ENCODE data around the gene BCL7B. TPM values are rescaled to one million over a fixed set of nuclear protein-coding genes. Genes with fewer than 3 reads are reported as not detected.

BCL7B gene
- polyA plus RNA-seq, 1 donor (not counting 4 experiments of a cell fraction or from before 2014, with no cell fraction given) = 41.0 TPM

- Histone ChIP-seq H3K79me2 (ENCODE audit: control insufficient read depth, insufficient read depth, low read length) (no peaks in the 10 kb centered on the region), H4K20me1 (ENCODE audit: control insufficient read depth, extremely low read depth, insufficient read depth, low read length) (no peaks in the 10 kb centered on the region), H3K4me3 (ENCODE audit: control insufficient read depth in 2 of 3, extremely low read depth in 1 of 3, insufficient read depth in 2 of 3, low read depth in 1 of 3, low read length in 3 of 3) (no peak overlapping the region), H3K27ac (ENCODE audit: control insufficient read depth, insufficient read depth, low read length) (no peak overlapping the region), H3K4me1 (ENCODE audit: control insufficient read depth, extremely low read depth, insufficient read depth, low read length) (no peaks in the 10 kb centered on the region), H2AFZ (ENCODE audit: control insufficient read depth, low read length) (no peak overlapping the region), H3K9me3 (ENCODE audit: control insufficient read depth, low read depth, low read length) (no peaks in the 10 kb centered on the region), H3K36me3 (ENCODE audit: control insufficient read depth in 2 of 2, extremely low read depth in 1 of 2, insufficient read depth in 2 of 2, low read length in 2 of 2) (peaks cover 5 to 8% of the 10 kb centered on the region in 2 experiments), H3K9ac (ENCODE audit: control insufficient read depth, extremely low read depth, insufficient read depth, low read length) (no peak overlapping the region), H3K9me1 (ENCODE audit: control insufficient read depth, extremely low read depth, insufficient read depth, low read length) (peaks cover 2% of the 10 kb centered on the region), H3K4me2 (ENCODE audit: control insufficient read depth, extremely low read depth, insufficient read depth, low read depth, low read length) (no peak overlapping the region), H3K27me3 (ENCODE audit: control insufficient read depth, extremely low read depth, insufficient read depth, low read length) (no peaks in the 10 kb centered on the region)
- FAIRE-seq = no peak
- DNase-seq (ENCODE audit: low read depth, low spot score) = no peak
- dilution Hi-C loops (cut with MboI; ENCODE audit: extremely low pct_ligation_motif_present, low sequenced_read_pairs) = no loop called here
- TF ChIP-seq EZH2 (IDR thresholded peaks at IDR 0.05; ENCODE audit: low read length) (no peak), CTCF (optimal IDR thresholded peaks at IDR 0.05 in 1 of 3, IDR thresholded peaks at IDR 0.05 in 1 of 3, conservative IDR thresholded peaks at IDR 0.05 in 1 of 3; ENCODE audit: extremely low read depth in 1 of 3, insufficient read depth in 2 of 3, low read length in 3 of 3) (no peak)
Observed at GRCh38 chr7:73565675-73566340, 8.3 kb upstream of the BCL7B start.

GRCh38 chr7:73560109-73560835, 2.8 kb upstream of the BCL7B start:
- FAIRE-seq (no peak), DNase-seq (ENCODE audit: low read depth, low spot score) (no peak)
- peaks cover 2% of the 10 kb centered on the region for H3K9me1 ChIP-seq (ENCODE audit: control insufficient read depth, extremely low read depth, insufficient read depth, low read length)
- H3K27ac ChIP-seq (ENCODE audit: control insufficient read depth, insufficient read depth, low read length) = no peak overlapping the region
- no peak overlapping the region for H3K4me3 ChIP-seq (ENCODE audit: control insufficient read depth in 2 of 3, extremely low read depth in 1 of 3, insufficient read depth in 2 of 3, low read depth in 1 of 3, low read length in 3 of 3)
- dilution Hi-C loops (cut with MboI; ENCODE audit: extremely low pct_ligation_motif_present, low sequenced_read_pairs) = no loop called here
- TF ChIP-seq CTCF (optimal IDR thresholded peaks at IDR 0.05 in 1 of 3, IDR thresholded peaks at IDR 0.05 in 1 of 3, conservative IDR thresholded peaks at IDR 0.05 in 1 of 3; ENCODE audit: extremely low read depth in 1 of 3, insufficient read depth in 2 of 3, low read length in 3 of 3) (no peak), EZH2 (IDR thresholded peaks at IDR 0.05; ENCODE audit: low read length) (no peak)
- H3K4me1 ChIP-seq (ENCODE audit: control insufficient read depth, extremely low read depth, insufficient read depth, low read length) = peaks cover 19% of the 10 kb centered on the region
- no peak overlapping the region for H3K4me2 ChIP-seq (ENCODE audit: control insufficient read depth, extremely low read depth, insufficient read depth, low read depth, low read length)
- H3K27me3 ChIP-seq (ENCODE audit: control insufficient read depth, extremely low read depth, insufficient read depth, low read length) = no peaks in the 10 kb centered on the region
- H3K79me2 ChIP-seq (ENCODE audit: control insufficient read depth, insufficient read depth, low read length) = peaks cover 15% of the 10 kb centered on the region
- no peaks in the 10 kb centered on the region for H3K36me3 ChIP-seq (ENCODE audit: control insufficient read depth in 2 of 2, extremely low read depth in 1 of 2, insufficient read depth in 2 of 2, low read length in 2 of 2)
- H3K9me3 ChIP-seq (ENCODE audit: control insufficient read depth, low read depth, low read length) = no peaks in the 10 kb centered on the region
- H4K20me1 ChIP-seq (ENCODE audit: control insufficient read depth, extremely low read depth, insufficient read depth, low read length) = peaks cover 6% of the 10 kb centered on the region
- H2AFZ ChIP-seq (ENCODE audit: control insufficient read depth, low read length) = no peak overlapping the region
- H3K9ac ChIP-seq (ENCODE audit: control insufficient read depth, extremely low read depth, insufficient read depth, low read length) = no peak overlapping the region
